HG03432 (cell line): ENCODE results near the gene UBAC2.
A peak's percentile ranks its signal among the peaks of the same experiment; 100 is the strongest.

Experiments used
- ATAC-seq: cut with Tn5 transposase; IDR thresholded peaks from one replicate; pipeline ENCODE4 v1.9.1; 2021; ENCODE audit warnings: mild to moderate bottlenecking, moderate library complexity; ENCODE audit not compliant: unreplicated experiment

Gene UBAC2

GRCh38 chr13:99266827-99267226 lies 66.2 kb downstream of the UBAC2 start:
- no peak for ATAC-seq

- ATAC-seq, result no peak
Observed at GRCh38 chr13:99267927-99268326, 67.3 kb downstream of the UBAC2 start.

GRCh38 chr13:99268822-99269221 lies 68.2 kb downstream of the UBAC2 start:
- ATAC-seq, result no peak

- ATAC-seq, result peak; percentile 80
Observed at GRCh38 chr13:99269627-99270241, 69.1 kb downstream of the UBAC2 start.

GRCh38 chr13:99270518-99270917 lies 69.9 kb downstream of the UBAC2 start:
- no peak for ATAC-seq

GRCh38 chr13:99271249-99271648 lies 70.6 kb downstream of the UBAC2 start:
- ATAC-seq, result no peak

GRCh38 chr13:99272481-99272880 lies 71.8 kb downstream of the UBAC2 start:
- ATAC-seq, result no peak

- ATAC-seq, result no peak
Observed at GRCh38 chr13:99273128-99273527, 72.5 kb downstream of the UBAC2 start.

- ATAC-seq, result peak; percentile 52
Observed at GRCh38 chr13:99275093-99275469, 74.4 kb downstream of the UBAC2 start.

GRCh38 chr13:99276706-99277105 lies 76.1 kb downstream of the UBAC2 start:
- no peak for ATAC-seq

GRCh38 chr13:99277629-99278028 lies 77.0 kb downstream of the UBAC2 start:
- no peak for ATAC-seq

- no peak for ATAC-seq
Observed at GRCh38 chr13:99278200-99278599, 77.5 kb downstream of the UBAC2 start.

- ATAC-seq, result no peak
Observed at GRCh38 chr13:99278843-99279242, 78.2 kb downstream of the UBAC2 start.

GRCh38 chr13:99279637-99280036 lies 79.0 kb downstream of the UBAC2 start:
- ATAC-seq, result no peak

- ATAC-seq, result no peak
Observed at GRCh38 chr13:99280166-99280565, 79.5 kb downstream of the UBAC2 start.

GRCh38 chr13:99281811-99282263 lies 81.2 kb downstream of the UBAC2 start:
- peak; percentile 82 for ATAC-seq

GRCh38 chr13:99282264-99283231 lies 81.9 kb downstream of the UBAC2 start:
- peak; percentile 74 for ATAC-seq

- no peak for ATAC-seq
Observed at GRCh38 chr13:99285432-99286182, 85.0 kb downstream of the UBAC2 start.

- ATAC-seq, result no peak
Observed at GRCh38 chr13:99287551-99287950, 86.9 kb downstream of the UBAC2 start.

GRCh38 chr13:99288089-99288488 lies 87.4 kb downstream of the UBAC2 start:
- peak; percentile 93 for ATAC-seq

- ATAC-seq, result no peak
Observed at GRCh38 chr13:99289271-99289670, 88.6 kb downstream of the UBAC2 start.
